OCI-LY7 (cell line): ENCODE results near the gene HLX. TPM values are rescaled to one million over a fixed set of nuclear protein-coding genes. Genes with fewer than 3 reads are reported as not detected.

ENCODE experiments used
- BruUV-seq: library from RNA; stranded (reverse); fragments of 400-500 nt; replicated peaks from 2 replicates; lab custom pipeline; 2021; lab: Mats Ljungman, UMichigan
- CTCF ChIA-PET: fragments of 300-600 bp; sonication (Branson Sonifier 250); formaldehyde crosslinking; loops from one replicate; lab custom pipeline; 2022; ENCODE audit warnings: antibody characterized with exemption; ENCODE audit not compliant: unreplicated experiment; lab: Charles Lee
- POLR2A ChIA-PET: fragments of 300-600 bp; sonication (Branson Sonifier 250); formaldehyde crosslinking; loops from one replicate; lab custom pipeline; 2022; ENCODE audit warnings: antibody characterized with exemption; lab: Charles Lee
- DNase-seq: peaks from one replicate; pipeline ENCODE4 v3.0.0-alpha.2; 2015; ENCODE audit warnings: low spot score
- H2AFZ ChIP-seq: fragments of 200-600 bp; sonication (generic), shearing (Covaris generic); 2 replicates; pipeline ENCODE4 v1.6.1; 2014; ENCODE audit warnings: mild to moderate bottlenecking, antibody characterized with exemption, low read length, moderate library complexity
- H3K27ac ChIP-seq: fragments of 200-600 bp; sonication (generic); 2 replicates; pipeline ENCODE4 v1.5.1; 2014; ENCODE audit warnings: mixed run types, low read depth, mild to moderate bottlenecking, moderate library complexity, low read length, inconsistent platforms; ENCODE audit not compliant: poor library complexity, severe bottlenecking
- H3K36me3 ChIP-seq: fragments of 200-600 bp; sonication (generic); 2 replicates; pipeline ENCODE4 v1.6.1; 2014; ENCODE audit warnings: mild to moderate bottlenecking, antibody characterized with exemption, low read length, moderate library complexity, mixed read lengths; ENCODE audit not compliant: insufficient read depth
- H3K4me1 ChIP-seq: fragments of 200-600 bp; sonication (generic); 2 replicates; pipeline ENCODE4 v1.5.1; 2014; ENCODE audit warnings: mild to moderate bottlenecking, low read length; ENCODE audit not compliant: insufficient read depth, poor library complexity, severe bottlenecking
- H3K4me2 ChIP-seq: fragments of 200-600 bp; sonication (generic); 2 replicates; pipeline ENCODE4 v1.6.1; 2014; ENCODE audit warnings: mild to moderate bottlenecking, low read length
- H3K4me3 ChIP-seq: fragments of 200-600 bp; sonication (generic); 2 replicates; pipeline ENCODE4 v1.5.1; 2014; ENCODE audit warnings: mild to moderate bottlenecking, low read depth, low read length; ENCODE audit not compliant: poor library complexity, severe bottlenecking
- H3K79me2 ChIP-seq: fragments of 200-600 bp; sonication (generic); 2 replicates; pipeline ENCODE4 v1.6.1; 2016; ENCODE audit warnings: low read depth, mild to moderate bottlenecking, low read length, moderate library complexity, mixed read lengths; ENCODE audit not compliant: insufficient read depth
- H3K9me2 ChIP-seq: fragments of 200-600 bp; sonication (generic); 2 replicates; pipeline ENCODE4 v1.6.1; 2016; ENCODE audit warnings: mild to moderate bottlenecking, low read length, mixed read lengths; ENCODE audit not compliant: insufficient read depth
- H3K9me3 ChIP-seq: fragments of 200-600 bp; sonication (generic); 2 replicates; pipeline ENCODE4 v1.6.1; 2014; ENCODE audit warnings: mild to moderate bottlenecking, mixed run types, low read length, mixed read lengths
- H4K20me1 ChIP-seq: fragments of 200-600 bp; sonication (generic); 2 replicates; pipeline ENCODE4 v1.6.1; 2014; ENCODE audit warnings: mild to moderate bottlenecking, antibody characterized with exemption, low read length, moderate library complexity, mixed read lengths; ENCODE audit not compliant: insufficient read depth
- CTCF ChIP-seq: fragments of 200-600 bp; sonication (generic); conservative IDR thresholded peaks from 2 replicates; pipeline ENCODE4 v1.5.1; 2014; ENCODE audit warnings: mild to moderate bottlenecking, antibody characterized with exemption, low read length, moderate library complexity, mixed read lengths
- EZH2phosphoT487 ChIP-seq: fragments of 200-600 bp; sonication (generic); IDR thresholded peaks from 2 replicates; pipeline ENCODE4 v1.6.1; 2018; ENCODE audit warnings: low read depth, borderline replicate concordance, mild to moderate bottlenecking, mixed run types, antibody characterized with exemption, low read length, moderate library complexity, mixed read lengths
- intact Hi-C: fragments of 100-400 bp; cut with micrococcal nuclease; formaldehyde crosslinking; loops from one replicate; pipeline ENCODE4 v1.10.0; 2022; ENCODE audit not compliant: unreplicated experiment
- total RNA-seq, 2 experiments: library from RNA; depleted of rRNA in 1 of 2; stranded (reverse); fragments of >200 nt in 1 of 2; shearing (Covaris generic) in 1 of 2; gene quantifications; 2 replicates each; pipeline ENCODE4 v1.2.3, GENCODE V29; 2014 to 2022

HLX gene
- total RNA-seq, 2 experiments from 2014 or later = not detected

- no peaks in the 10 kb centered on the region for H4K20me1 ChIP-seq
- H3K9me3 ChIP-seq = no peaks in the 10 kb centered on the region
- no peaks in the 10 kb centered on the region for H3K4me1 ChIP-seq
- intact Hi-C loops = no loop called here
- DNase-seq = no peak
- ChIA-PET POLR2A (no interaction called here), CTCF (no interaction called here)
- H3K27ac ChIP-seq = no peak overlapping the region
- H3K79me2 ChIP-seq = no peaks in the 10 kb centered on the region
- no peaks in the 10 kb centered on the region for H3K9me2 ChIP-seq
- no peak overlapping the region for H3K4me2 ChIP-seq
- TF ChIP-seq CTCF = no peak
- TF ChIP-seq EZH2phosphoT487 = no peak
- BruUV-seq = no TSS peak
- H2AFZ ChIP-seq = no peak overlapping the region
- no peaks in the 10 kb centered on the region for H3K36me3 ChIP-seq
- H3K4me3 ChIP-seq = no peak overlapping the region
Measured at GRCh38 chr1:220917101-220917500, 37.9 kb downstream of the HLX start.

- TF ChIP-seq CTCF (no peak), EZH2phosphoT487 (no peak)
- Histone ChIP-seq H3K4me1 (no peaks in the 10 kb centered on the region), H2AFZ (no peak overlapping the region), H3K4me3 (no peak overlapping the region), H3K27ac (no peak overlapping the region), H3K36me3 (no peaks in the 10 kb centered on the region), H3K79me2 (no peaks in the 10 kb centered on the region), H3K9me3 (no peaks in the 10 kb centered on the region), H4K20me1 (no peaks in the 10 kb centered on the region), H3K4me2 (no peak overlapping the region), H3K9me2 (no peaks in the 10 kb centered on the region)
- no peak for DNase-seq
- BruUV-seq = no TSS peak
- ChIA-PET POLR2A (no interaction called here), CTCF (no interaction called here)
- intact Hi-C loops = no loop called here
Measured at GRCh38 chr1:220917535-220918209, 38.4 kb downstream of the HLX start.

GRCh38 chr1:220918285-220918951, 39.2 kb downstream of the HLX start:
- CTCF ChIA-PET = no interaction called here
- no peak for TF ChIP-seq CTCF
- TF ChIP-seq EZH2phosphoT487 = no peak
- no peak overlapping the region for H3K27ac ChIP-seq

More at GRCh38 chr1:220918285-220918951, 39.2 kb downstream of the HLX start:
- POLR2A ChIA-PET = no interaction called here
- no peaks in the 10 kb centered on the region for H3K9me3 ChIP-seq
- intact Hi-C loops = no loop called here
- H3K4me3 ChIP-seq = no peak overlapping the region
- no TSS peak for BruUV-seq
- no peak for DNase-seq
- no peaks in the 10 kb centered on the region for H4K20me1 ChIP-seq
- H3K9me2 ChIP-seq = no peaks in the 10 kb centered on the region
- no peaks in the 10 kb centered on the region for H3K79me2 ChIP-seq
- no peak overlapping the region for H3K4me2 ChIP-seq
- no peaks in the 10 kb centered on the region for H3K36me3 ChIP-seq
- no peak overlapping the region for H2AFZ ChIP-seq
- H3K4me1 ChIP-seq = no peaks in the 10 kb centered on the region
